Endothelial cell of umbilical vein (primary cell): Measurements from ENCODE around the gene SMCO4.

ENCODE experiments used
- MYC ChIP-seq: IDR thresholded peaks from one replicate; pipeline ENCODE4 v1.6.1; 2011; ENCODE audit warnings: mild to moderate bottlenecking, low read depth, low read length
- POLR2A ChIP-seq: IDR thresholded peaks from 2 replicates; pipeline ENCODE4 v1.6.1; 2012; ENCODE audit warnings: low read depth, mild to moderate bottlenecking, control low read depth, low read length
- POLR2AphosphoS5 ChIP-seq: IDR thresholded peaks from 2 replicates; pipeline ENCODE4 v1.6.1; 2012; ENCODE audit warnings: low read depth, mild to moderate bottlenecking, control low read depth, low read length, moderate library complexity; ENCODE audit not compliant: insufficient read depth
- TF ChIP-seq, protein P1 (sequence below), 2 donors: IDR thresholded peaks; 1 replicate in 1 of 2; 2 replicates in 1 of 2; pipeline ENCODE4 v1.5.1; 2011; ENCODE audit warnings: low read length in 2 of 2, mild to moderate bottlenecking in 2 of 2, moderate library complexity in 2 of 2, control low read depth in 1 of 2, inconsistent platforms in 1 of 2, low read depth in 1 of 2; ENCODE audit not compliant: insufficient read depth in 1 of 2; ENCODE audit errors: extremely low read depth in 1 of 2
- TF ChIP-seq, protein P2 (sequence below): IDR thresholded peaks from 2 replicates; pipeline ENCODE4 v1.6.1; 2011; ENCODE audit not compliant: insufficient read depth, insufficient read length

DNA sequence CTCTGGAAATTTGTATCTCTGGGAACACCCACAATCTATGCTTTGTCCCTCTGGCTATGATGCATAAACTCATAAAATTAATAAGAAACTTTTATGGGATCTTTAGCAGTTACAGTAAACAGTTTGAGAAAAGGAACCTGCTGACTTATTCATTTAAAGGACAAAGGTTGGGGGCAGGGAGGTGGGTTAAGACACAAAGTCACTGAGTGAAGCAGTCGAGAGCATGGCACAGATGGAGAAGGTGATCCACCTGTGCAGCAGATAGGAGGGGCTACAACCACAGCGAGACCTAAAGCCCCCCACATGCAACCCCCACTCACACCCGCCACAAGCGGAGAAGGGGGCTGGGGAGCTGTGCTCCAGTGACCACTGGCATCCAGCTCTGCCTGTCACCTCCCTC lies 45.0 kb downstream of the SMCO4 start:
- TF ChIP-seq POLR2AphosphoS5 (no peak), POLR2A (no peak), MYC (no peak)
- TF ChIP-seq, protein P1, sequence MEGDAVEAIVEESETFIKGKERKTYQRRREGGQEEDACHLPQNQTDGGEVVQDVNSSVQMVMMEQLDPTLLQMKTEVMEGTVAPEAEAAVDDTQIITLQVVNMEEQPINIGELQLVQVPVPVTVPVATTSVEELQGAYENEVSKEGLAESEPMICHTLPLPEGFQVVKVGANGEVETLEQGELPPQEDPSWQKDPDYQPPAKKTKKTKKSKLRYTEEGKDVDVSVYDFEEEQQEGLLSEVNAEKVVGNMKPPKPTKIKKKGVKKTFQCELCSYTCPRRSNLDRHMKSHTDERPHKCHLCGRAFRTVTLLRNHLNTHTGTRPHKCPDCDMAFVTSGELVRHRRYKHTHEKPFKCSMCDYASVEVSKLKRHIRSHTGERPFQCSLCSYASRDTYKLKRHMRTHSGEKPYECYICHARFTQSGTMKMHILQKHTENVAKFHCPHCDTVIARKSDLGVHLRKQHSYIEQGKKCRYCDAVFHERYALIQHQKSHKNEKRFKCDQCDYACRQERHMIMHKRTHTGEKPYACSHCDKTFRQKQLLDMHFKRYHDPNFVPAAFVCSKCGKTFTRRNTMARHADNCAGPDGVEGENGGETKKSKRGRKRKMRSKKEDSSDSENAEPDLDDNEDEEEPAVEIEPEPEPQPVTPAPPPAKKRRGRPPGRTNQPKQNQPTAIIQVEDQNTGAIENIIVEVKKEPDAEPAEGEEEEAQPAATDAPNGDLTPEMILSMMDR (IDR thresholded peaks at IDR 0.05; ENCODE audit: extremely low read depth in 1 of 2, insufficient read depth in 1 of 2, low read depth in 1 of 2, low read length in 2 of 2) = no peak
- TF ChIP-seq, protein P2, sequence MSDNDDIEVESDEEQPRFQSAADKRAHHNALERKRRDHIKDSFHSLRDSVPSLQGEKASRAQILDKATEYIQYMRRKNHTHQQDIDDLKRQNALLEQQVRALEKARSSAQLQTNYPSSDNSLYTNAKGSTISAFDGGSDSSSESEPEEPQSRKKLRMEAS = no peak
